ENCODE measurements around the gene LAPTM4A.
"Not testable (repeated sequence)": the region's sequence is repeated elsewhere in the genome, so short reads cannot be mapped to it uniquely, and the experiment has no call there.

The LAPTM4A gene

DNA sequence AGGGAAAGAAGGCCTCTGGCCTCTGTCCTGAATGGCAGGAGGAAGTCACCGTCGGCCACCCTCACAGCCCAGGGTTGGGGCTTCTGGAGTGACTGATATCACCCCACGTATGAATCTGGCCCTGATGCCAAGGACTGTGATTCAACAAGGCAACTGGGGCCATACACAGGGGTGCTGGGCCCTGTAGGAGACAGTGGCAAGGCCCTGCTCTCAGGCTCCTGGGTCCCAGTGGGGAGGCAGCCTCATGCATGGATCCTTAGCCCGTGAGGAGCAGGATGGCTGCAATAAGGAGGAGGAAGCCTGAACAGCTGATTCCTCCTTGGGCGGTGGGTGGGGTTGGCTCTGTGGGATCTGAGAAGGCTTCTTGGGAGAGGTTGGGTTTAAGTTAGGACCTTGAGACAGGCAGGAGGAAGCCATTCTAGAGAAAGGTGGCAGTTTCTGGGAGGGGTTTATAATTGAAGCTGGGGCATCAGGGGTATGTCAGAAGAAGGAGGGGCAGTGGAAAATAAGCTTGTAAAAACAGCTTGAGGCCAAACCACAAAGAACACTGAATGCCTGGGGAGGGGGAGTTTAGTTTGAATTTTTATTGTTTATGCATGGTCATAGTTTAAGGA, 42.8 kb upstream of the LAPTM4A start:
- TF ChIP-seq, protein P1, sequence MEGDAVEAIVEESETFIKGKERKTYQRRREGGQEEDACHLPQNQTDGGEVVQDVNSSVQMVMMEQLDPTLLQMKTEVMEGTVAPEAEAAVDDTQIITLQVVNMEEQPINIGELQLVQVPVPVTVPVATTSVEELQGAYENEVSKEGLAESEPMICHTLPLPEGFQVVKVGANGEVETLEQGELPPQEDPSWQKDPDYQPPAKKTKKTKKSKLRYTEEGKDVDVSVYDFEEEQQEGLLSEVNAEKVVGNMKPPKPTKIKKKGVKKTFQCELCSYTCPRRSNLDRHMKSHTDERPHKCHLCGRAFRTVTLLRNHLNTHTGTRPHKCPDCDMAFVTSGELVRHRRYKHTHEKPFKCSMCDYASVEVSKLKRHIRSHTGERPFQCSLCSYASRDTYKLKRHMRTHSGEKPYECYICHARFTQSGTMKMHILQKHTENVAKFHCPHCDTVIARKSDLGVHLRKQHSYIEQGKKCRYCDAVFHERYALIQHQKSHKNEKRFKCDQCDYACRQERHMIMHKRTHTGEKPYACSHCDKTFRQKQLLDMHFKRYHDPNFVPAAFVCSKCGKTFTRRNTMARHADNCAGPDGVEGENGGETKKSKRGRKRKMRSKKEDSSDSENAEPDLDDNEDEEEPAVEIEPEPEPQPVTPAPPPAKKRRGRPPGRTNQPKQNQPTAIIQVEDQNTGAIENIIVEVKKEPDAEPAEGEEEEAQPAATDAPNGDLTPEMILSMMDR (IDR thresholded peaks at IDR 0.05; ENCODE audit: insufficient read depth, low read depth, low read length, missing control alignments) = no peak
- H3K4me3 ChIP-seq (ENCODE audit: low read depth, low read length) = no peak overlapping the region
- DNase-seq (ENCODE audit: low read depth) = no peak

DNA sequence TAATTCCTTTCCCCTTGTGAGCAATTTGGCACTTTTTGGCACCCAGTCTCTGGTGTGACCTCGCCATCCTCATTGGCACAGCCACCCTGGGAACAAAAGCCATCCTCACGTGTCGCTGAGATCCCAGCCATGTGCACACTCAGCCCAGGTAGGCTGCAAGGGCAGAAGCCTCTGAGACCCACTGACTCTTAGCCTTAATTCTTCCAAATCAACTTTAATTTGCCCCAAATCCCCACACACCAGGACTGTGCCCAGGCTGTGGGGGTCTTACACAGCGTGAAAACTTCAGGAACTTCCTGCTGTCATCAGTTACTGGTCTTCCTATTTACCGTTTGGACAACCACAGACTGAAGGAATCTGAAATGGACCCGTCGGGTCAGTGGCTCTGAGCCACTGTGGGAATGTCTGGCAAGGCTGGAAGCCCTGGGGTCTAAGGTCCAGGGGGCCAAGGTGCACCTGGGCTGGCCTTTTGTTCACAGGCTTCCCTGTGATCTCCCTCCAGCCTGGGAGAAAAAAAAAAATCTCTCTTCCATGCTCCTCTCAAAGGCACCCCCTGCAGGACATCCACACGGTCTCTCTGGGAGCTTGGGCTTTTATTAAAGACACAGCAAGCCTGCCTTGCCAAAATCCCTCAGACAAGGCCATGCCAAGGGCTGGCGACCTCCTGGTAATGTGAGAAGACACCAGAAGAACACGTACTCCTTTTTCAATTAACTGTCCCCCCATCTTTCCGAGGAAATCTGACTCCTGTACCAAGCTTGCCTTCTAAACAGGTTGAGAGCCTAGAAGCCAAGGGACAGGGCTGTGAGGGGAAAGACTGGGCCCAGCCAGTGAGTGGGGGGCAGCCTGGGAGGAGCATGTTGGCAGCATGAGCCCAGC, 42.1 kb upstream of the LAPTM4A start:
- no peak overlapping the region for H3K4me3 ChIP-seq (ENCODE audit: low read depth, low read length)
- peak; percentile 20 for DNase-seq (ENCODE audit: low read depth)
- TF ChIP-seq, protein P1 (IDR thresholded peaks at IDR 0.05; ENCODE audit: insufficient read depth, low read depth, low read length, missing control alignments) = peak; percentile 23

DNA sequence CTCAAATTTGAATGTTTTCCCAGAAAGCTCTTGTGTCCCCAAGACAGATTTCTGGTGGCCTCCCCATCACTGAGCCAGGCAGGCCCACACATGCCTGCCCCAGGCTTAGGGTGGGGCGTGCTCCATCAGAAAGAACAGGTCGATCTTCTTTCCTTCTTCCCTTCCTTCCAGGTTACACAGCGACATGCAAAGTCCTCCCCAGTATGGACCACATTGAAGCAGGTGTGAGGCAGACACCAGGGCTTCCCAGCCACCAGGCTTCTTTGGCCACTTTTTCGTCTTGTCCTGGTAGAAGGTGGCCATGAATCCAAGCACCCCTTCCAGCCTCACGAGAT, 41.4 kb upstream of the LAPTM4A start:
- TF ChIP-seq, protein P1 (IDR thresholded peaks at IDR 0.05; ENCODE audit: insufficient read depth, low read depth, low read length, missing control alignments) = no peak
- no peak overlapping the region for H3K4me3 ChIP-seq (ENCODE audit: low read depth, low read length)
- no peak for DNase-seq (ENCODE audit: low read depth)

DNA sequence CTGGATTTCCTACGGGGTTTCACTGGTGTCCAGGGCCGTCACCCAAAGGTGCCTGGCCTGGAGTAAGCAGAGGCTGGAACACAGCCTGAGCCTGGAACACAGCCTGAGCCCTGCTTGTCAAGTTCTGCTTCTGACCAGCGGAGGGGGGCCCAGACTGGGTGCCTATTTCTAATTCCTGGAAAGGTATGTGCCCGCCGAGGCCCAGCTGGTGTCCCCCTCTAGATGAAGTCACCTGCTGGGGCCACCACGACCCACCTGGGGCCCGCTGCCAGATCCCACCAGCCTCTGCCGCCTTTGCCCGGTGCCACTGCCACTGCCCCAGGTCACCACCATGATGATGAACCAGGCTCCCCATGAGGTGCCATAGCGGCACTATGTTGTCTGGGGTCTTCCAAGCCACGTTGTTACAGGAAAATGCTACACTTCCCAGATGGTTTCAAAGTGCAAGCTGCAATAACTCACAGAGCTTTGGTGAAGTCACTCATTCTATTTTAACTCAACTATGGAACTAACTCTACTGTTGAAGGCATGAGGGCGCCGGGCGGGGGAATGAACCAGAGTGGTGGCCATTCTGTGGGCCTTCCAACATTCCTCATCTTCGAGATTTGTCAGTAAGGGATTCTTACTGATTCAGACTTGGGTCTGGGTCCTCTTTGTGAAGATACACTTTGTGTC, 40.9 kb upstream of the LAPTM4A start:
- TF ChIP-seq, protein P1 (IDR thresholded peaks at IDR 0.05; ENCODE audit: insufficient read depth, low read depth, low read length, missing control alignments) = no peak
- DNase-seq (ENCODE audit: low read depth) = no peak
- H3K4me3 ChIP-seq (ENCODE audit: low read depth, low read length) = no peak overlapping the region

DNA sequence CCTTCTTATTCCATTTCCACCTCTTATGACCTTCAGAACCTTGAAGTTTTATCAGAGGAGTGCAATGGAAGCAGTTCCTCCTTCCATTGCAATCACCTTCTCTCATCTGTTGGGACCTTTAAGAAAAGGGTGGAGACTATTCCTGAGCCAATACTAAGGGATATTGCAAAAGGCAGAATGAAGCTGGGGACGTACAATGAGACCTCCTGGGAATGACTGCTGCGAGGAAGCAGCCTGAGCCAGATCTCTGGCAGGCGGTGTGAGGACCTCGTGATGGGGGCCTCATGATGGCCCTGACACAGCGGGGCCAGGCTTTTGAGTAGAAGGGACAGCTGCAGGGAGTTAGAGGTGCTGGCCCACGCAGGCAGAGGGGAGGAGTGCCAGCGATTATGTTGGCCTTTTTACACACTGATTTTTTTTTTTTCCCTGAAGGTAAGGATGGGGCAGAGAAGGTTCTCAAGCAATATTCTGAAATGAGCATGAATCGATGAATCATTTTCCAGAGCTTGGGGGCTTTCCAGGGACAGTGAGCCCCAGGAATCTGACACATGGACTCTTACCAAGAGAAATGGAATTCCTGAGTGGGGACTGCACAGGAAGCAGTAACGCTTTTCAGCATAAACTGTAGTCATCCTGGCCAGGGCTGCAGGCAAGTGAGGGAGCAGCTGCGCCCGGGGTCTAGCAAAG, 40.0 kb upstream of the LAPTM4A start:
- TF ChIP-seq, protein P1 (IDR thresholded peaks at IDR 0.05; ENCODE audit: insufficient read depth, low read depth, low read length, missing control alignments) = no peak
- no peak for DNase-seq (ENCODE audit: low read depth)
- H3K4me3 ChIP-seq (ENCODE audit: low read depth, low read length) = no peak overlapping the region

DNA sequence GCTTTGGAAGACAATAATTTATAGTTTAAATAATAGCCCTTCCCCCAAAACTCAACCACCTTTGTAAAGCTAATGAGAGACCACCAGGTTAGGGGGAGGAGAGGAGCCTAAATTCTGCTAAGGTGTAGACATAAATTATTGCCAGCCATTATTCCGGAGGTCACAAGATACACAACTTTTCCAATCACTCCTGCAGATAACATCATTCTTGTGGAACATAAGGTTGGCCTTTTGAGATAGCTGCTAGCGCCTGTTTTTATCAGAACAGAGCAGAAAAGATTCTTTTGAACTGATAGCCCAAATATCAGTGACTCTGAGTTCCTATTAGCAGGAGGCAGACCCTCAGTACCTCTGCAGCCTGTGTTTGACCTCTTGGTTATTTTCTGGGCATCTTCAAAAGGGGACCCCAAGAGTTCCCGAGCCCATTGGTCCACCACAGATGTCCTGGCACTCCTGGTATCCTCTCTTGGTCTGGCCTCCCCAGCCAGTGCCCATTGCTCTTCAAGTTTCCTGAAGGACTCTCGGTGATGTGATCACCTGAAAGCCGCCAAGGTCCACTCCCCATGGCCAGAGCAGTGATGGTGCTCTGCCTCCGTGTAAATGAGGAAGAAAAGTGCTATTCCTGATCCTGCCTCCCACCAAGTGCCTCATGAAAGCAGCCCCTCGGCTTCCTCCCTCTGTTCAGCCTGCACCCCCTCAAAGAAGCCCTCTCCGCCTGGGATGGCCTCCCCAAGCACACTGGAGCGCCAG, 38.5 kb upstream of the LAPTM4A start:
- TF ChIP-seq, protein P1 (IDR thresholded peaks at IDR 0.05; ENCODE audit: insufficient read depth, low read depth, low read length, missing control alignments) = no peak
- no peak overlapping the region for H3K4me3 ChIP-seq (ENCODE audit: low read depth, low read length)
- no peak for DNase-seq (ENCODE audit: low read depth)

DNA sequence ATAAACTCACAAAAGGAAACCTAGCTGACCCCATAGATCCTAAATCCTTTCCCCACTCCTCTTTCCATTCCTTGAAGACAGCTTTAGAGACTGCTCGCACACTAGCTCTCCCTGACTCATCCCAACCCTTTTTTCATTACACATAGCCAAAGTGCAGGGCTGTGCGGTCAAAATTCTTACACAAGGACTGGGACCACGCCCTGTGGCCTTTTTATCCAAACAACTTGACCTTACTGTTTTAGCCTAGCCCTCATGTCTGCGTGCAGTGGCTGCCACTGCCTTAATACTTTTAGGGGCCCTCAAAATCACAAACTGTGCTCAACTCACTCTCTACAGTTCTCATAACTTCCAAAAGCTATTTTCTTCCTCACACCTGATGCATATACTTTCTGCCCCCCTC, 34.5 kb upstream of the LAPTM4A start:
- not testable (repeated sequence) for DNase-seq (ENCODE audit: low read depth); H3K4me3 ChIP-seq (ENCODE audit: low read depth, low read length)

DNA sequence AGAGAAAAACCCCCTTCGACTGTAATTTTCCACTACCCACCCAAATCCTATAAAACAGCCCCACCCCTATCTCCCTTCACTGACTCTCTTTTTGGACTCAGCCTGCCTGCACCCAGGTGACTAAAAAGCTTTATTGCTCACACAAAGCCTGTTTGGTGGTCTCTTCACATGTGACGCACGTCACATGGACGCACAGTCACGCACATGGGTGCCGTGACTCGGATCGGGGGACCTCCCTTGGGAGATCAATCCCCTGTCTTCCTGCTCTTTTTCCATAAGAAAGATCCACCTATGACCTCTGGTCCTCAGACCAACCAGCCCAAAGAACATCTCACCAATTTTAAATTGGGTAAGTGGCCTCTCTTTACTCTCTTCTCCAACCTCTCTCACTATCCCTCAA, 31.4 kb upstream of the LAPTM4A start:
- DNase-seq (ENCODE audit: low read depth) = not testable (repeated sequence)

More for the DNA sequence above, 31.4 kb upstream of the LAPTM4A start:
- not testable (repeated sequence) for H3K4me3 ChIP-seq (ENCODE audit: low read depth, low read length)

Measured in GM12865 (cell line).